Vagina (tissue), 2 donors: Measurements from ENCODE around the gene OR10AD1.

Source experiments
- CTCF ChIP-seq, 3 experiments: fragments of 450-650 bp in 2 of 3; fragments of 200-600 bp in 1 of 3; sonication (generic) in 1 of 3; IDR thresholded peaks; one replicate each; pipeline ENCODE4 v1.5.1; 2017 to 2019; ENCODE audit warnings: antibody characterized with exemption in 3 of 3, mild to moderate bottlenecking in 2 of 3, moderate library complexity in 2 of 3
- POLR2A ChIP-seq, 2 donors: fragments of 450-650 bp; IDR thresholded peaks; one replicate each; pipeline ENCODE4 v1.6.1; 2017; ENCODE audit warnings: antibody characterized with exemption in 2 of 2, mild to moderate bottlenecking in 2 of 2, moderate library complexity in 2 of 2

- no peak for TF ChIP-seq CTCF (IDR thresholded peaks at IDR 0.05)
- no peak for TF ChIP-seq POLR2A (IDR thresholded peaks at IDR 0.05)
Measured at GRCh38 chr12:48199774-48200221, 3.3 kb downstream of the OR10AD1 start.
